ENCODE measurements around the gene GPC1. TPM values are rescaled to one million over a fixed set of nuclear protein-coding genes. Genes with fewer than 3 reads are reported as not detected.
A peak's percentile ranks its signal among the peaks of the same experiment; 100 is the strongest.

The GPC1 gene
- total RNA-seq, 1 donor from 2014 or later: 14.2 TPM

- no peak overlapping the region for H3K27ac Mint-ChIP-seq
- H3K4me1 ChIP-seq: no peaks in the 10 kb centered on the region
- no peaks in the 10 kb centered on the region for H3K36me3 Mint-ChIP-seq
- H4K20me1 ChIP-seq (ENCODE audit: low read depth): no peaks in the 10 kb centered on the region
- no peak overlapping the region for H3K4me2 ChIP-seq
- no peak overlapping the region for H3K4me3 ChIP-seq
- no peak overlapping the region for H3K9ac ChIP-seq
- H3K27me3 ChIP-seq: no peaks in the 10 kb centered on the region
- no peaks in the 10 kb centered on the region for H3K4me1 Mint-ChIP-seq
- no peak overlapping the region for H3K27ac ChIP-seq
- no peak for DNase-seq (ENCODE audit: low spot score)
- no peak overlapping the region for H2AFZ ChIP-seq (replicated peaks)
- no peaks in the 10 kb centered on the region for H3K9me3 Mint-ChIP-seq
- no peaks in the 10 kb centered on the region for H3K9me3 ChIP-seq (ENCODE audit: low read depth)
- no peaks in the 10 kb centered on the region for H3F3A ChIP-seq (ENCODE audit: low read depth)
- TF ChIP-seq CTCF (IDR thresholded peaks at IDR 0.05) (no peak), EZH2phosphoT487 (IDR thresholded peaks at IDR 0.05) (no peak)
- peaks cover 2% of the 10 kb centered on the region for H3K27me3 Mint-ChIP-seq (ENCODE audit: insufficient read depth, low read depth)
- no peak overlapping the region for H3K4me3 Mint-ChIP-seq
- no peaks in the 10 kb centered on the region for H3K36me3 ChIP-seq
- H3K79me2 ChIP-seq (ENCODE audit: low read depth): no peaks in the 10 kb centered on the region
These were observed 67.9 kb downstream of the GPC1 start for GRCh38 chr2:240503375-240503774.

GRCh38 chr2:240503848-240504247 is 68.4 kb downstream of the GPC1 start:
- no peaks in the 10 kb centered on the region for H3K79me2 ChIP-seq (ENCODE audit: low read depth)
- no peak overlapping the region for H3K27ac ChIP-seq
- no peak overlapping the region for H3K4me3 Mint-ChIP-seq
- DNase-seq (ENCODE audit: low spot score): no peak
- no peaks in the 10 kb centered on the region for H3F3A ChIP-seq (ENCODE audit: low read depth)
- peaks cover 2% of the 10 kb centered on the region for H3K27me3 Mint-ChIP-seq (ENCODE audit: insufficient read depth, low read depth)
- no peaks in the 10 kb centered on the region for H3K27me3 ChIP-seq
- H3K4me1 ChIP-seq: no peaks in the 10 kb centered on the region
- H3K9me3 ChIP-seq (ENCODE audit: low read depth): no peaks in the 10 kb centered on the region
- H3K4me1 Mint-ChIP-seq: no peaks in the 10 kb centered on the region
- H3K4me2 ChIP-seq: no peak overlapping the region
- TF ChIP-seq EZH2 (IDR thresholded peaks at IDR 0.05): no peak
- no peak for TF ChIP-seq CTCF (IDR thresholded peaks at IDR 0.05)
- TF ChIP-seq EZH2phosphoT487 (IDR thresholded peaks at IDR 0.05): no peak
- no peaks in the 10 kb centered on the region for H3K9me3 Mint-ChIP-seq
- H3K9ac ChIP-seq: no peak overlapping the region
- H3K27ac Mint-ChIP-seq: no peak overlapping the region
- no peaks in the 10 kb centered on the region for H3K36me3 ChIP-seq
- H3K36me3 Mint-ChIP-seq: no peaks in the 10 kb centered on the region
- H4K20me1 ChIP-seq (ENCODE audit: low read depth): no peaks in the 10 kb centered on the region
- no peak overlapping the region for H3K4me3 ChIP-seq
- H2AFZ ChIP-seq (replicated peaks): no peak overlapping the region

GRCh38 chr2:240505910-240506309 is 70.4 kb downstream of the GPC1 start:
- Histone ChIP-seq H3K9ac (no peak overlapping the region), H3K27ac (no peak overlapping the region), H3K27me3 (no peaks in the 10 kb centered on the region), H4K20me1 (ENCODE audit: low read depth) (no peaks in the 10 kb centered on the region), H3K9me3 (ENCODE audit: low read depth) (no peaks in the 10 kb centered on the region), H3K4me1 (no peaks in the 10 kb centered on the region), H3K4me3 (no peak overlapping the region), H2AFZ (replicated peaks) (no peak overlapping the region), H3F3A (ENCODE audit: low read depth) (no peaks in the 10 kb centered on the region), H3K79me2 (ENCODE audit: low read depth) (no peaks in the 10 kb centered on the region), H3K36me3 (no peaks in the 10 kb centered on the region), H3K4me2 (no peak overlapping the region)
- H3K9me3 Mint-ChIP-seq: no peaks in the 10 kb centered on the region
- no peak overlapping the region for H3K4me3 Mint-ChIP-seq
- H3K36me3 Mint-ChIP-seq: peaks cover 3% of the 10 kb centered on the region
- H3K4me1 Mint-ChIP-seq: peaks cover 3% of the 10 kb centered on the region
- TF ChIP-seq EZH2 (IDR thresholded peaks at IDR 0.05) (no peak), EZH2phosphoT487 (IDR thresholded peaks at IDR 0.05) (no peak), CTCF (IDR thresholded peaks at IDR 0.05) (no peak)
- H3K27ac Mint-ChIP-seq: peak overlapping the region; percentile 43
- H3K27me3 Mint-ChIP-seq (ENCODE audit: insufficient read depth, low read depth): peaks cover 6% of the 10 kb centered on the region
- DNase-seq (ENCODE audit: low spot score): no peak

All from neural progenitor cell (in vitro differentiated cells).